Loucy (cell line): Measurements from ENCODE around the gene IL17C.

Experiments used
- H2AFZ ChIP-seq: fragments of 200-600 bp; sonication (generic); 2 replicates; pipeline ENCODE4 v1.6.0; 2016; ENCODE audit warnings: antibody characterized with exemption, mild to moderate bottlenecking, low read length, moderate library complexity
- H3F3A ChIP-seq: fragments of 200-600 bp; 2 replicates; pipeline ENCODE4 v1.6.0; 2016; ENCODE audit warnings: antibody characterized with exemption, low read depth, mild to moderate bottlenecking
- H3K27me3 ChIP-seq: fragments of 200-600 bp; sonication (generic); 2 replicates; pipeline ENCODE4 v1.6.1; 2014; ENCODE audit warnings: low read length, mild to moderate bottlenecking; ENCODE audit not compliant: insufficient read depth, poor library complexity, severe bottlenecking
- H3K36me3 ChIP-seq: fragments of 200-600 bp; sonication (generic); 2 replicates; pipeline ENCODE4 v1.6.1; 2016; ENCODE audit warnings: low read length; ENCODE audit not compliant: insufficient read depth
- H3K4me1 ChIP-seq: fragments of 200-600 bp; sonication (generic); 2 replicates; pipeline ENCODE4 v1.5.1; 2014; ENCODE audit warnings: low read length, mild to moderate bottlenecking; ENCODE audit not compliant: insufficient read depth, poor library complexity, severe bottlenecking
- H3K4me2 ChIP-seq: fragments of 200-600 bp; sonication (generic); 2 replicates; pipeline ENCODE4 v1.6.0; 2014; ENCODE audit warnings: antibody characterized with exemption, low read length, low read depth, mild to moderate bottlenecking; ENCODE audit not compliant: poor library complexity, severe bottlenecking
- H3K4me3 ChIP-seq: fragments of 200-600 bp; sonication (generic); 2 replicates; pipeline ENCODE4 v1.5.1; 2014; ENCODE audit warnings: low read length, mild to moderate bottlenecking, mixed read lengths; ENCODE audit not compliant: poor library complexity, severe bottlenecking
- H3K79me2 ChIP-seq: fragments of 200-600 bp; sonication (generic); 2 replicates; pipeline ENCODE4 v1.6.1; 2014; ENCODE audit warnings: low read length; ENCODE audit not compliant: insufficient read depth
- H3K9ac ChIP-seq: fragments of 200-600 bp; sonication (generic); 2 replicates; pipeline ENCODE4 v1.6.0; 2014; ENCODE audit warnings: mild to moderate bottlenecking, low read depth, low read length, moderate library complexity; ENCODE audit not compliant: poor library complexity, severe bottlenecking
- H3K9me2 ChIP-seq: fragments of 200-600 bp; sonication (generic); replicated peaks from 2 replicates; pipeline ENCODE4 v1.6.1; 2016; ENCODE audit warnings: low read depth, low read length, mixed read lengths
- H3K9me3 ChIP-seq: fragments of 200-600 bp; sonication (generic); 2 replicates; pipeline ENCODE4 v1.6.1; 2014; ENCODE audit warnings: mild to moderate bottlenecking, antibody characterized with exemption, low read length, low read depth; ENCODE audit not compliant: insufficient read depth
- H4K20me1 ChIP-seq: fragments of 200-600 bp; sonication (generic); 2 replicates; pipeline ENCODE4 v1.6.0; 2014; ENCODE audit warnings: antibody characterized with exemption, low read length, mild to moderate bottlenecking; ENCODE audit not compliant: insufficient read depth, poor library complexity, severe bottlenecking
- CTCF ChIP-seq: fragments of 200-600 bp; sonication (generic); conservative IDR thresholded peaks from 2 replicates; pipeline ENCODE4 v1.5.1; 2014; ENCODE audit warnings: mild to moderate bottlenecking, antibody characterized with exemption, low read length
- EZH2phosphoT487 ChIP-seq: fragments of 200-600 bp; IDR thresholded peaks from 2 replicates; pipeline ENCODE4 v1.6.1; 2018; ENCODE audit warnings: antibody characterized with exemption, mild to moderate bottlenecking, moderate library complexity, borderline replicate concordance

The IL17C gene

DNA sequence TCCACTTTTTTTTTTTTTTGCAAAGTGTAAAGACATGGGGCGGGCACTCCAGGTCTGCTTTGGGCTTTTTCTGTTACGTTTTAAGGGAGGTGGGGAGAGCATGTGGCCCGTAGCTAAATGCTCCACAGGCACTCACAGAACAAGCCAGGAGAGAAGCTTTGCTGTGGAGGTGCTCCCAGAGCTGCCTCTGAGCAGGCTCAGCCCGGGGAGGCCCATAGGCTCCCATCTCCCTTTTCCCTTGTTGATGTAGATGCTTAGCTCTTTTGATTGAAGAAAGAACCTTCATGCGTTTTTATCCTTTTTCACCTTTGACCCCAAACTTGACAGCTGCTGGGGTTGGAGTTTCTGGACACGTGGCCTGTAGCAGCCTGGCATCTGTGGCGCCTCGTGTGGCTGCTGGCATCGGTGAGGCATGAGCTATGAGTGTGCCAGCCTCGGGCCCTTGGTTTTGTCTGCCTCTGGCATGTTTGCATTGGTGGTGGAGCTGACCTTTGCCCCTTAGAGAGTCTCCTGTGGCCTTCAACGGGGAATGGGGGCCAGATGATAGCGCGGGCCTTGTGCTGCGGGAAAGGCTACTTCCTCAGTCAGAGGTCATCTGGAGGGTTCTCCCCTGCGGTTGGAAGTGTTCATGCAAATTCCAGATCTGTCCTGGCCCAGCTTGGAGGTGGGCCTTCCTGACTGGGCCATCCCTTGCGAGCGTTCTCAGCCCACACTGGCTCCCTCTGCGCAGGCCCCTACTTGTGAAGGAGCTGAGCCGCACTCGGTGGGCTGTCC lies 20.0 kb upstream of the IL17C start:
- Histone ChIP-seq H3K9ac (no peak overlapping the region), H3K4me1 (no peaks in the 10 kb centered on the region)

GRCh38 chr16:88618956-88619667 lies 19.3 kb upstream of the IL17C start:
- no peak overlapping the region for H2AFZ ChIP-seq
- no peaks in the 10 kb centered on the region for H3K9me3 ChIP-seq
- no peak overlapping the region for H3K4me2 ChIP-seq
- H3F3A ChIP-seq, result no peaks in the 10 kb centered on the region
- no peak overlapping the region for H3K9ac ChIP-seq
- H3K79me2 ChIP-seq, result no peaks in the 10 kb centered on the region
- no peaks in the 10 kb centered on the region for H4K20me1 ChIP-seq
- H3K4me1 ChIP-seq, result no peaks in the 10 kb centered on the region
- H3K4me3 ChIP-seq, result no peak overlapping the region
- TF ChIP-seq EZH2phosphoT487 (no peak), CTCF (no peak)
- H3K36me3 ChIP-seq, result peaks cover 20% of the 10 kb centered on the region; the same call in 1 of the 2 replicates
- no peaks in the 10 kb centered on the region for H3K9me2 ChIP-seq
- H3K27me3 ChIP-seq, result no peaks in the 10 kb centered on the region

More for the DNA sequence above, 20.0 kb upstream of the IL17C start:
- H4K20me1 ChIP-seq, result no peaks in the 10 kb centered on the region
- H2AFZ ChIP-seq, result no peak overlapping the region
- H3K4me2 ChIP-seq, result no peak overlapping the region
- H3K9me2 ChIP-seq, result no peaks in the 10 kb centered on the region
- no peaks in the 10 kb centered on the region for H3F3A ChIP-seq
- no peaks in the 10 kb centered on the region for H3K9me3 ChIP-seq
- TF ChIP-seq EZH2phosphoT487, result no peak
- no peak for TF ChIP-seq CTCF
- H3K36me3 ChIP-seq, result peaks cover 12% of the 10 kb centered on the region; the same call in 1 of the 2 replicates
- H3K79me2 ChIP-seq, result no peaks in the 10 kb centered on the region
- no peak overlapping the region for H3K4me3 ChIP-seq
- no peaks in the 10 kb centered on the region for H3K27me3 ChIP-seq

GRCh38 chr16:88619859-88620815 lies 18.2 kb upstream of the IL17C start:
- H2AFZ ChIP-seq, result no peak overlapping the region
- H3K9me2 ChIP-seq, result no peaks in the 10 kb centered on the region
- H3K36me3 ChIP-seq, result peaks cover 28% of the 10 kb centered on the region; the same call in 1 of the 2 replicates
- no peak overlapping the region for H3K4me2 ChIP-seq
- no peaks in the 10 kb centered on the region for H3K27me3 ChIP-seq
- H3F3A ChIP-seq, result no peaks in the 10 kb centered on the region
- H3K9ac ChIP-seq, result no peak overlapping the region
- H3K79me2 ChIP-seq, result no peaks in the 10 kb centered on the region
- H3K4me3 ChIP-seq, result no peak overlapping the region
- no peak for TF ChIP-seq CTCF
- TF ChIP-seq EZH2phosphoT487, result no peak
- no peaks in the 10 kb centered on the region for H3K9me3 ChIP-seq
- no peaks in the 10 kb centered on the region for H4K20me1 ChIP-seq
- no peaks in the 10 kb centered on the region for H3K4me1 ChIP-seq
